ENCODE data around the gene ITPR2. TPM values are rescaled to one million over a fixed set of nuclear protein-coding genes. Genes with fewer than 3 reads are reported as not detected.

The ITPR2 gene
- total RNA-seq, 2 donors from 2014 or later = 14.8 to 74.4 TPM

DNA sequence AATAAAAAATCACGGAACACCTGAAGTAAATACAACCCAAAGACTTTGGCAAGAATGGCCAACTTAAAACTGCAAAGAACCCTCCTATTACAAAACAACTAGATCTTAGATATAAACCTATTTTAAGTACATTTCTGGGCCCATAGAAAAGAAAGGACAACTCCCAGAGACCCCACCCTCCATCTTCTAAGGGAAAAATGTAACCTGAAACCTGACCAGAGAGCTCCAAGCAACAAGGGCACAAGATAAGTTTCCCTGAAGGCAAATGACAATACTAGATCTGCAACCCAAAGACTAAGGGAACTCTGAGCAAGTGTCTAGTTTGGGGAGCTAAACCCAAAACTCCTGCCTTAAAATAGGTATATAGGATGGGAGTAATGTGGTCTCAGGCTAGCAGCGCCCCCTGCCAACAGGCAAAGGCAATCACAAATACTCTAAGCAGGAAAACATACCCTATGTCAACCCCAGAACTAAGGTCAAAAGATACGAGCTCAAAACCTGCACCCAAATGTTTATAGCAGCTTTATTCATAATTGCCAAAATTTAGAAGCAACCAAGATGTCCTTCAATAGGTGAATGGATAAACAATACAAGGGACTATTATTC is 218.9 kb downstream of the ITPR2 start:
- peaks cover 4% of the 10 kb centered on the region for H3K4me1 ChIP-seq (ENCODE audit: control insufficient read depth, insufficient read depth, low read length)
- TF ChIP-seq, protein P1, sequence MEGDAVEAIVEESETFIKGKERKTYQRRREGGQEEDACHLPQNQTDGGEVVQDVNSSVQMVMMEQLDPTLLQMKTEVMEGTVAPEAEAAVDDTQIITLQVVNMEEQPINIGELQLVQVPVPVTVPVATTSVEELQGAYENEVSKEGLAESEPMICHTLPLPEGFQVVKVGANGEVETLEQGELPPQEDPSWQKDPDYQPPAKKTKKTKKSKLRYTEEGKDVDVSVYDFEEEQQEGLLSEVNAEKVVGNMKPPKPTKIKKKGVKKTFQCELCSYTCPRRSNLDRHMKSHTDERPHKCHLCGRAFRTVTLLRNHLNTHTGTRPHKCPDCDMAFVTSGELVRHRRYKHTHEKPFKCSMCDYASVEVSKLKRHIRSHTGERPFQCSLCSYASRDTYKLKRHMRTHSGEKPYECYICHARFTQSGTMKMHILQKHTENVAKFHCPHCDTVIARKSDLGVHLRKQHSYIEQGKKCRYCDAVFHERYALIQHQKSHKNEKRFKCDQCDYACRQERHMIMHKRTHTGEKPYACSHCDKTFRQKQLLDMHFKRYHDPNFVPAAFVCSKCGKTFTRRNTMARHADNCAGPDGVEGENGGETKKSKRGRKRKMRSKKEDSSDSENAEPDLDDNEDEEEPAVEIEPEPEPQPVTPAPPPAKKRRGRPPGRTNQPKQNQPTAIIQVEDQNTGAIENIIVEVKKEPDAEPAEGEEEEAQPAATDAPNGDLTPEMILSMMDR (conservative IDR thresholded peaks at IDR 0.05) = peak; percentile 100
- Mint-ChIP-seq H3K9me3 (no peaks in the 10 kb centered on the region), H3K27ac (no peak overlapping the region), H3K4me3 (no peak overlapping the region), H3K27me3 (ENCODE audit: insufficient read depth) (no peaks in the 10 kb centered on the region), H3K4me1 (peaks cover 4% of the 10 kb centered on the region), H3K36me3 (ENCODE audit: low read depth) (peaks cover 4% of the 10 kb centered on the region)
- H3K9me3 ChIP-seq (ENCODE audit: control insufficient read depth, low read length) = no peaks in the 10 kb centered on the region
- no peaks in the 10 kb centered on the region for H3K36me3 ChIP-seq (ENCODE audit: control insufficient read depth, insufficient read depth, low read length)
- no peak overlapping the region for H3K27ac ChIP-seq (ENCODE audit: low read depth, low read length)
- no peaks in the 10 kb centered on the region for H3K27me3 ChIP-seq (ENCODE audit: control insufficient read depth, insufficient read depth, low read length, poor library complexity, severe bottlenecking)
- DNase-seq = peak; percentile 84
- no peak overlapping the region for H3K4me3 ChIP-seq (ENCODE audit: low read length)
- WGBS, 2 experiments (ENCODE audit: insufficient coverage in 1 of 2, insufficient read length in 1 of 2) = 54% methylated on average over 3 of the region's 3 CpGs; no CpG with 5 or more reads in 1 of the 2 experiments
- H3K9ac ChIP-seq (ENCODE audit: extremely low read depth, low read length, poor library complexity, severe bottlenecking) = no peak overlapping the region

DNA sequence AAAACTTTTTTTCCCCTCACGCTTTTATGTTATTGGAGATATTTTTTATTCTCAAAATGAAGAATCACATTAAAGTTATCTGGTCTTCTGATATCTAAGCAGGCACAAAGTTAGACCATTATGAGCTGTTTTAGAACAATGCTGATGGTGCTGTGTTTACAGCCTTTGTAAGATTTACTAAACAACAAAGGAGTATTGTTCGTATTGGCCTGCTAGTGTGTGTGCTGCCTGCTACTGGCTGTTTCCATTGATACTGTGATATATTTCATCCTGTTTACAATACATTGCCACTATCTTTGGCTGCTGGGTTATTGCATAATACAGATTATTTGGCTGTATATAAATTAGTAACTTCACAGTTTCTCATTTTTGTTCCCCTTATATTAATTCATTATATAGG is 220.8 kb downstream of the ITPR2 start:
- no peak overlapping the region for H3K4me3 ChIP-seq (ENCODE audit: low read length)
- no peak overlapping the region for H3K27ac Mint-ChIP-seq
- 100% methylated on average over 1 of the region's 2 CpGs; no CpG with 5 or more reads in 1 of the 2 experiments for WGBS, 2 experiments (ENCODE audit: insufficient coverage in 1 of 2, insufficient read length in 1 of 2)

DNA sequence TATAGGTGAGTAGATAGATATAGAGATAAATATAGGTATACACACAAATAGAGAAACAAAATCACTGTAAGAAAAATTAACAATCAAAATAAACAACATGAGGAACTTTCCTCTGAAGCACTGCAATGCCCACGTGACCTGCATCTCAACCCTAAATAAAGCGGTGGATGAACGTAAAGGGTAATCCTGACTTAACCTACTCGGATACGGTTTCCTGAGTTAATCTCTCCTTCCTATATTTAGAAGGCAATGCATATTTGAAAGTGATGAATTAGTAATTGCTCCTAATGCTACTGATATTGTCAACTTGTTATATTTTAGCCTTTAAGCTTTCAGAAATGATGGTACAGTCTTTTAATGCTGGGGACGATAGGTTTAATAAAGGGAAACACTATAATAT is 221.4 kb downstream of the ITPR2 start:
- Mint-ChIP-seq H3K4me1 (peaks cover 4% of the 10 kb centered on the region), H3K9me3 (no peaks in the 10 kb centered on the region), H3K27me3 (ENCODE audit: insufficient read depth) (no peaks in the 10 kb centered on the region), H3K4me3 (no peak overlapping the region), H3K27ac (no peak overlapping the region), H3K36me3 (ENCODE audit: low read depth) (peaks cover 10% of the 10 kb centered on the region)
- H3K36me3 ChIP-seq (ENCODE audit: control insufficient read depth, insufficient read depth, low read length) = no peaks in the 10 kb centered on the region
- no peak overlapping the region for H3K4me3 ChIP-seq (ENCODE audit: low read length)
- WGBS, 2 experiments (ENCODE audit: insufficient coverage in 1 of 2, insufficient read length in 1 of 2) = 91 to 97% methylated on average over 5 of the region's 6 CpGs
- DNase-seq = no peak
- no peaks in the 10 kb centered on the region for H3K9me3 ChIP-seq (ENCODE audit: control insufficient read depth, low read length)
- no peaks in the 10 kb centered on the region for H3K27me3 ChIP-seq (ENCODE audit: control insufficient read depth, insufficient read depth, low read length, poor library complexity, severe bottlenecking)
- TF ChIP-seq, protein P1 (conservative IDR thresholded peaks at IDR 0.05) = no peak
- no peak overlapping the region for H3K27ac ChIP-seq (ENCODE audit: low read depth, low read length)
- H3K9ac ChIP-seq (ENCODE audit: extremely low read depth, low read length, poor library complexity, severe bottlenecking) = no peak overlapping the region
- peaks cover 4% of the 10 kb centered on the region for H3K4me1 ChIP-seq (ENCODE audit: control insufficient read depth, insufficient read depth, low read length)

More for the DNA sequence above, 220.8 kb downstream of the ITPR2 start:
- DNase-seq = no peak
- H3K9ac ChIP-seq (ENCODE audit: extremely low read depth, low read length, poor library complexity, severe bottlenecking) = no peak overlapping the region
- H3K4me1 ChIP-seq (ENCODE audit: control insufficient read depth, insufficient read depth, low read length) = peaks cover 4% of the 10 kb centered on the region
- H3K9me3 ChIP-seq (ENCODE audit: control insufficient read depth, low read length) = no peaks in the 10 kb centered on the region
- H3K4me3 Mint-ChIP-seq = no peak overlapping the region
- H3K27me3 Mint-ChIP-seq (ENCODE audit: insufficient read depth) = no peaks in the 10 kb centered on the region
- H3K27me3 ChIP-seq (ENCODE audit: control insufficient read depth, insufficient read depth, low read length, poor library complexity, severe bottlenecking) = no peaks in the 10 kb centered on the region
- H3K4me1 Mint-ChIP-seq = peaks cover 4% of the 10 kb centered on the region
- no peaks in the 10 kb centered on the region for H3K9me3 Mint-ChIP-seq
- peaks cover 11% of the 10 kb centered on the region for H3K36me3 Mint-ChIP-seq (ENCODE audit: low read depth)
- H3K27ac ChIP-seq (ENCODE audit: low read depth, low read length) = no peak overlapping the region
- no peaks in the 10 kb centered on the region for H3K36me3 ChIP-seq (ENCODE audit: control insufficient read depth, insufficient read depth, low read length)
- TF ChIP-seq, protein P1 (conservative IDR thresholded peaks at IDR 0.05) = no peak

Data from endodermal cell (in vitro differentiated cells).